PC-3 (cell line): Measurements from ENCODE around the gene ANKRD62. TPM values are rescaled to one million over a fixed set of nuclear protein-coding genes. Genes with fewer than 3 reads are reported as not detected.

Experiments used
- ATAC-seq: fragments of 200-7000 bp; cut with Tn5 transposase; 2 replicates; pipeline ENCODE4 v1.9.1; 2020; ENCODE audit warnings: mild to moderate bottlenecking, moderate library complexity
- BruUV-seq: library from RNA; stranded (reverse); fragments of 400-500 nt; replicated peaks from 2 replicates; lab custom pipeline; 2021; lab: Mats Ljungman, UMichigan
- CTCF ChIA-PET: fragments of 300-600 bp; sonication (Branson Sonifier 250); formaldehyde crosslinking; loops from one replicate; lab custom pipeline; 2022; ENCODE audit warnings: antibody characterized with exemption; lab: Charles Lee
- POLR2A ChIA-PET: fragments of 300-600 bp; sonication (Branson Sonifier 250); formaldehyde crosslinking; loops from one replicate; lab custom pipeline; 2022; ENCODE audit warnings: antibody characterized with exemption; ENCODE audit not compliant: unreplicated experiment; lab: Charles Lee
- DNase-seq: peaks from one replicate; pipeline ENCODE4 v3.0.0-alpha.2; 2015
- H2AFZ ChIP-seq: fragments of 300-600 bp; sonication (generic); 2 replicates; pipeline ENCODE4 v1.6.0; 2016; ENCODE audit warnings: antibody characterized with exemption, low read length
- H3F3A ChIP-seq: fragments of 300-600 bp; sonication (generic); one replicate; pipeline ENCODE4 v1.6.0; 2017; ENCODE audit warnings: antibody characterized with exemption, low read length, control low read depth, mild to moderate bottlenecking; ENCODE audit not compliant: unreplicated experiment
- H3K27ac ChIP-seq: fragments of 300-600 bp; sonication (generic); 2 replicates; pipeline ENCODE4 v1.5.1; 2016; ENCODE audit warnings: mild to moderate bottlenecking, low read length
- H3K27me3 ChIP-seq: fragments of 300-600 bp; sonication (generic); 2 replicates; pipeline ENCODE4 v1.6.1; 2016; ENCODE audit warnings: low read length, mixed read lengths
- H3K36me3 ChIP-seq: fragments of 300-600 bp; sonication (generic); 2 replicates; pipeline ENCODE4 v1.6.1; 2016; ENCODE audit warnings: low read depth, mixed run types, low read length, mixed read lengths
- H3K4me1 ChIP-seq: fragments of 300-600 bp; sonication (generic); 2 replicates; pipeline ENCODE4 v1.5.1; 2016; ENCODE audit warnings: low read length; ENCODE audit not compliant: insufficient read depth
- H3K4me2 ChIP-seq: fragments of 300-600 bp; sonication (generic); 2 replicates; pipeline ENCODE4 v1.6.0; 2016; ENCODE audit warnings: low read length
- H3K4me3 ChIP-seq: fragments of 300-600 bp; sonication (generic); 2 replicates; pipeline ENCODE4 v1.5.1; 2016; ENCODE audit warnings: mild to moderate bottlenecking, low read length, mixed read lengths
- H3K79me2 ChIP-seq: fragments of 300-600 bp; sonication (generic); 2 replicates; pipeline ENCODE4 v1.6.1; 2017; ENCODE audit warnings: low read length, mixed read lengths
- H3K9ac ChIP-seq: fragments of 300-600 bp; sonication (generic); 2 replicates; pipeline ENCODE4 v1.6.0; 2016; ENCODE audit warnings: mild to moderate bottlenecking, low read length
- H3K9me2 ChIP-seq: fragments of 300-600 bp; sonication (generic); replicated peaks from 2 replicates; pipeline ENCODE4 v1.6.1; 2016; ENCODE audit warnings: mixed run types, low read length, mixed read lengths
- H3K9me3 ChIP-seq: fragments of 300-600 bp; sonication (generic); 2 replicates; pipeline ENCODE4 v1.6.1; 2016; ENCODE audit warnings: low read length, mixed read lengths
- H4K20me1 ChIP-seq: fragments of 300-600 bp; sonication (generic); 2 replicates; pipeline ENCODE4 v1.6.1; 2016; ENCODE audit warnings: low read length, mixed read lengths
- EZH2 ChIP-seq: fragments of 300-600 bp; sonication (generic); IDR thresholded peaks from one replicate; pipeline ENCODE4 v1.6.1; 2017; ENCODE audit warnings: antibody characterized with exemption, mild to moderate bottlenecking, low read length; ENCODE audit not compliant: unreplicated experiment
- EZH2phosphoT487 ChIP-seq: fragments of 300-600 bp; sonication (generic); IDR thresholded peaks from 2 replicates; pipeline ENCODE4 v1.6.1; 2018; ENCODE audit warnings: mild to moderate bottlenecking, antibody characterized with exemption, low read length, borderline replicate concordance
- intact Hi-C: fragments of 100-400 bp; cut with micrococcal nuclease; formaldehyde crosslinking; loops from 2 replicates; pipeline ENCODE4 v1.9.0; 2023
- total RNA-seq: library from RNA; depleted of rRNA; stranded (reverse); fragments of >200 nt; gene quantifications from 2 replicates; pipeline ENCODE4 v1.2.3, GENCODE V29; 2014
- TF ChIP-seq, protein P1 (sequence below): fragments of 300-600 bp; sonication (generic); conservative IDR thresholded peaks from 2 replicates; pipeline ENCODE4 v1.5.1; 2017; ENCODE audit warnings: antibody characterized with exemption, low read depth, mild to moderate bottlenecking, low read length

ANKRD62 gene
- total RNA-seq, 1 experiment from 2014 or later = not detected

GRCh38 chr18:12056034-12056883, 37.4 kb upstream of the ANKRD62 start:
- H4K20me1 ChIP-seq = no peaks in the 10 kb centered on the region
- DNase-seq = no peak
- POLR2A ChIA-PET = no interaction called here
- intact Hi-C loops = no loop called here
- H3K27me3 ChIP-seq = peaks cover 15% of the 10 kb centered on the region
- H3F3A ChIP-seq = no peaks in the 10 kb centered on the region
- CTCF ChIA-PET = no interaction called here
- no peaks in the 10 kb centered on the region for H3K9me2 ChIP-seq
- H2AFZ ChIP-seq = no peak overlapping the region
- H3K9me3 ChIP-seq = no peaks in the 10 kb centered on the region
- TF ChIP-seq EZH2phosphoT487 (no peak), EZH2 (no peak)
- TF ChIP-seq, protein P1, sequence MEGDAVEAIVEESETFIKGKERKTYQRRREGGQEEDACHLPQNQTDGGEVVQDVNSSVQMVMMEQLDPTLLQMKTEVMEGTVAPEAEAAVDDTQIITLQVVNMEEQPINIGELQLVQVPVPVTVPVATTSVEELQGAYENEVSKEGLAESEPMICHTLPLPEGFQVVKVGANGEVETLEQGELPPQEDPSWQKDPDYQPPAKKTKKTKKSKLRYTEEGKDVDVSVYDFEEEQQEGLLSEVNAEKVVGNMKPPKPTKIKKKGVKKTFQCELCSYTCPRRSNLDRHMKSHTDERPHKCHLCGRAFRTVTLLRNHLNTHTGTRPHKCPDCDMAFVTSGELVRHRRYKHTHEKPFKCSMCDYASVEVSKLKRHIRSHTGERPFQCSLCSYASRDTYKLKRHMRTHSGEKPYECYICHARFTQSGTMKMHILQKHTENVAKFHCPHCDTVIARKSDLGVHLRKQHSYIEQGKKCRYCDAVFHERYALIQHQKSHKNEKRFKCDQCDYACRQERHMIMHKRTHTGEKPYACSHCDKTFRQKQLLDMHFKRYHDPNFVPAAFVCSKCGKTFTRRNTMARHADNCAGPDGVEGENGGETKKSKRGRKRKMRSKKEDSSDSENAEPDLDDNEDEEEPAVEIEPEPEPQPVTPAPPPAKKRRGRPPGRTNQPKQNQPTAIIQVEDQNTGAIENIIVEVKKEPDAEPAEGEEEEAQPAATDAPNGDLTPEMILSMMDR = no peak
- no peak overlapping the region for H3K4me3 ChIP-seq
- H3K36me3 ChIP-seq = no peaks in the 10 kb centered on the region
- H3K4me2 ChIP-seq = no peak overlapping the region
- no peak overlapping the region for H3K9ac ChIP-seq
- no peaks in the 10 kb centered on the region for H3K4me1 ChIP-seq
- no peaks in the 10 kb centered on the region for H3K79me2 ChIP-seq
- ATAC-seq = no peak
- H3K27ac ChIP-seq = no peak overlapping the region
- BruUV-seq = no TSS peak

DNA sequence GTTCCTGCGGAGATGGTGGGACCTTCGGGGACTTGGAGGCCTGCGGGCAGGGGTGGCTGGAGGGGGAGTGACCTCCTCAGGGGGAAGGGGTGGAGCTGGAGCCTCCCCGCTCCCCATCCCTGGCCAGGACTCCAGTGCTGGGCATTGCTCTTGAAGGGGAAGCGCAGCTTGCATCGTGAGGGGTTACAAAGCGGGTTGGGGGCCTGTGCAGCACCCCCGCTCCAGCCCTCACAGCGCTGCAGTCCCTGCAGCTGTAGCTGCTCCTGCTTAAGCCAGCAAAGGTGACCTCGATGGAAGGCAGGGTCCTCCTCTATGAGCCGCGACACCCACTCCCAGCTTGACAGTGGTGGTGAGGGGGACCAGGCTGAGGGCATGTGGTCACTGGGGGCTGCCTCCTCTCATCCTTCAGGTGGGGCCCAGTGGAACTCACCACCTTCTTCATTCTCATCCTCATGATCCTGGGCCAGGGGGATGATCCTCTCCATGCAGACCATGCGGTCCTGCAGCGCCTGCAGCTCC, 36.7 kb upstream of the ANKRD62 start:
- DNase-seq = no peak
- BruUV-seq = no TSS peak

More for the DNA sequence above, 36.7 kb upstream of the ANKRD62 start:
- Histone ChIP-seq H3K27ac (no peak overlapping the region), H3K9ac (no peak overlapping the region), H3K9me3 (no peaks in the 10 kb centered on the region), H3K4me1 (no peaks in the 10 kb centered on the region), H3K4me2 (no peak overlapping the region), H2AFZ (no peak overlapping the region), H3K4me3 (no peak overlapping the region), H3K36me3 (no peaks in the 10 kb centered on the region), H3K9me2 (no peaks in the 10 kb centered on the region), H3F3A (no peaks in the 10 kb centered on the region), H4K20me1 (no peaks in the 10 kb centered on the region), H3K79me2 (no peaks in the 10 kb centered on the region), H3K27me3 (peaks cover 15% of the 10 kb centered on the region)
- ATAC-seq = no peak
- CTCF ChIA-PET = interaction anchor here (1.0 kb wide), 1 partner anchor 143 kb away, joined by 3 read pairs; no protein-coding TSS in a partner anchor
- intact Hi-C loops = no loop called here
- POLR2A ChIA-PET = no interaction called here
- TF ChIP-seq EZH2phosphoT487 (no peak), EZH2 (no peak)
- TF ChIP-seq, protein P1 = no peak
